OCI-LY1 (cell line): ENCODE results near the gene SUPT5H.

Experiments
- EZH2 ChIP-seq: fragments of 200-600 bp; sonication (generic), shearing (Covaris generic); IDR thresholded peaks from 2 replicates; pipeline ENCODE4 v1.8.0; 2017; ENCODE audit warnings: borderline replicate concordance, mixed run types, mild to moderate bottlenecking, antibody characterized with exemption, low read length, moderate library complexity, mixed read lengths
- TF ChIP-seq, protein P1 (sequence below): fragments of 200-600 bp; sonication (generic), shearing (Covaris generic); IDR thresholded peaks from 2 replicates; pipeline ENCODE4 v1.5.1; 2017; ENCODE audit warnings: mild to moderate bottlenecking, antibody characterized with exemption, low read length, moderate library complexity, mixed read lengths

DNA sequence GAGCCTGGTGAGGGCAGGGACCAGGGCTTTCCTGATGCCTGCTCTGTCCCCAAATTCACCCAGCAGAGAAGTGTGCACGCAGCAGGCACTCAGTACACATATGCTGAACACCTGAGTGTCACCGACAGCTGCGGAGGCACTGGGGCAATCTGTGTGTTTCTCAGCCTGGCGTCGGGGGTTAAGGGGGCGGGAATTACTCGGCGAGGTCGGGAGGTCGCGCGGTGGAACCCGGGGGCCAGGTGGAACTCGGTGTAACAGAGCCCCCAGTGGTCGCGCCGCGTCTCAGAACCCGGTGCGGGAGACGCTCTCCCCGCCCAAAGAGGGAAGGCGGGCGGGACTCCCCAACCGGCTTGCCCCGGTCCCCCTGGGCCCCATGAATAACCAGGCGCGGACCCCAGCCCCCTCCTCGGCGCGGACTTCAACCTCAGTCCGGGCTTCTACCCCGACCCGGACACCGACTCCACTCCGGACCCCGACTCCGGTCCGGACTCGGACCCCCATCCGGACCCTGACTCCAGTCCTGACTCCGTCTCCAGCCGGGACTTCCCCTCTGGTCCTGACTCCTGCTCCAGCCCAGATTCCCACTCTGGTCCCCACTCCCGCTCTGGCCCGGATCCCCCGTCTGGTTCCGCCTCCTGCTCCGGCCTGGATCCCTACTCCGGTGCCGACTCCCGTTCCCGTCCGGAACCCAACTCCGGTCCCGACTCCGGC, 69.6 kb downstream of the SUPT5H start, which contains the start of gene SELENOV:
- TF ChIP-seq, protein P1, sequence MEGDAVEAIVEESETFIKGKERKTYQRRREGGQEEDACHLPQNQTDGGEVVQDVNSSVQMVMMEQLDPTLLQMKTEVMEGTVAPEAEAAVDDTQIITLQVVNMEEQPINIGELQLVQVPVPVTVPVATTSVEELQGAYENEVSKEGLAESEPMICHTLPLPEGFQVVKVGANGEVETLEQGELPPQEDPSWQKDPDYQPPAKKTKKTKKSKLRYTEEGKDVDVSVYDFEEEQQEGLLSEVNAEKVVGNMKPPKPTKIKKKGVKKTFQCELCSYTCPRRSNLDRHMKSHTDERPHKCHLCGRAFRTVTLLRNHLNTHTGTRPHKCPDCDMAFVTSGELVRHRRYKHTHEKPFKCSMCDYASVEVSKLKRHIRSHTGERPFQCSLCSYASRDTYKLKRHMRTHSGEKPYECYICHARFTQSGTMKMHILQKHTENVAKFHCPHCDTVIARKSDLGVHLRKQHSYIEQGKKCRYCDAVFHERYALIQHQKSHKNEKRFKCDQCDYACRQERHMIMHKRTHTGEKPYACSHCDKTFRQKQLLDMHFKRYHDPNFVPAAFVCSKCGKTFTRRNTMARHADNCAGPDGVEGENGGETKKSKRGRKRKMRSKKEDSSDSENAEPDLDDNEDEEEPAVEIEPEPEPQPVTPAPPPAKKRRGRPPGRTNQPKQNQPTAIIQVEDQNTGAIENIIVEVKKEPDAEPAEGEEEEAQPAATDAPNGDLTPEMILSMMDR = peak; percentile 29
- TF ChIP-seq EZH2 = no peak
